HG02623 (cell line): Measurements from ENCODE around the gene C10orf95.

ENCODE experiments used
- ATAC-seq: cut with Tn5 transposase; IDR thresholded peaks from one replicate; pipeline ENCODE4 v1.9.1; 2021; ENCODE audit warnings: moderate library complexity; ENCODE audit not compliant: unreplicated experiment

The C10orf95 gene

GRCh38 chr10:102418622-102419268, 32.6 kb downstream of the C10orf95 start, which contains the start of gene PSD:
Gene PSD (minus strand): TSS chr10:102418785. CDS start chr10:102417038, 1,747 bp downstream.
- ATAC-seq = no peak

DNA sequence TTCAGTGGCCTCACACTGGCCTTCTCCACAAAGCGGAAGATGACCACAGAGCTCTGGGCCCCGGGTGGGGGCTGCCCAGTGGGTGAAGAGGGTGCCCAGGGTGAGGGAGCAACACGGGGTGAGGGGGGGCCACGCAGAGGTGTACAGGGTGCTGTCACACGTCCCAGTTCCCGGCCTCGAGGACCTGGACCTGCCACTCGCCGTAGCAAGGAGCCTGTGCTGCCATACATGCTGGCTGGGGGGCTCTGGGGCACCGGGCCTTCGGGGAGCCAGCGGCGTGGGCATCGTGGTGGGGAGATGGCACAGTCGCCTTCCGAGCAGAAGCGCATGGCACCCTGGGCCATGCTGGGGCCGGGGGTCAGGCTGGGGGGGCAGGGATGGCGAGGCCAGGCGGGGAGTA, 34.6 kb downstream of the C10orf95 start:
- ATAC-seq = no peak

- no peak for ATAC-seq
Observed at GRCh38 chr10:102416283-102416682, 35.1 kb downstream of the C10orf95 start.

- no peak for ATAC-seq
Observed at GRCh38 chr10:102414749-102415148, 36.6 kb downstream of the C10orf95 start.

GRCh38 chr10:102413806-102414561, 37.4 kb downstream of the C10orf95 start:
- ATAC-seq = no peak

- no peak for ATAC-seq
Observed at GRCh38 chr10:102413053-102413705, 38.2 kb downstream of the C10orf95 start.

DNA sequence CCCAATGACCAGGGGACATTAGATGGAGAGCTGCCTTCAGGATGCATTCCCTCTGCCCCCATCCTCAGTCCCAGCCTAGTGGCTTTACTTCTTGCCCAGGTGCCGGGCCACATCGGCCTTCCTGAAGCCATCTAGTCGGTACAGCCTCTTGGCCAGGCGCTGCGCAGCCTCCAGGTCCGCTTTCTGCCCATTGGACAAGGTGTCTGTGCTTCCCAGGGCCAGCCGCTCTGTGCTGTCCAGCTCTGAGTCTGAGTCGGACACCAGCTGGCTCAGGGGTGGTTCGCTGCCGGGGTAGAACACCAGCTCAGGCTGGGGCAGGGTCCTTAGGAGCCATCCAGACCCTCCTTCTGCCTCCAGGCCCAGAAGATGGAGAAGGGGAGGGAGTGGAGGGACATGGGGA, 39.0 kb downstream of the C10orf95 start:
- no peak for ATAC-seq

DNA sequence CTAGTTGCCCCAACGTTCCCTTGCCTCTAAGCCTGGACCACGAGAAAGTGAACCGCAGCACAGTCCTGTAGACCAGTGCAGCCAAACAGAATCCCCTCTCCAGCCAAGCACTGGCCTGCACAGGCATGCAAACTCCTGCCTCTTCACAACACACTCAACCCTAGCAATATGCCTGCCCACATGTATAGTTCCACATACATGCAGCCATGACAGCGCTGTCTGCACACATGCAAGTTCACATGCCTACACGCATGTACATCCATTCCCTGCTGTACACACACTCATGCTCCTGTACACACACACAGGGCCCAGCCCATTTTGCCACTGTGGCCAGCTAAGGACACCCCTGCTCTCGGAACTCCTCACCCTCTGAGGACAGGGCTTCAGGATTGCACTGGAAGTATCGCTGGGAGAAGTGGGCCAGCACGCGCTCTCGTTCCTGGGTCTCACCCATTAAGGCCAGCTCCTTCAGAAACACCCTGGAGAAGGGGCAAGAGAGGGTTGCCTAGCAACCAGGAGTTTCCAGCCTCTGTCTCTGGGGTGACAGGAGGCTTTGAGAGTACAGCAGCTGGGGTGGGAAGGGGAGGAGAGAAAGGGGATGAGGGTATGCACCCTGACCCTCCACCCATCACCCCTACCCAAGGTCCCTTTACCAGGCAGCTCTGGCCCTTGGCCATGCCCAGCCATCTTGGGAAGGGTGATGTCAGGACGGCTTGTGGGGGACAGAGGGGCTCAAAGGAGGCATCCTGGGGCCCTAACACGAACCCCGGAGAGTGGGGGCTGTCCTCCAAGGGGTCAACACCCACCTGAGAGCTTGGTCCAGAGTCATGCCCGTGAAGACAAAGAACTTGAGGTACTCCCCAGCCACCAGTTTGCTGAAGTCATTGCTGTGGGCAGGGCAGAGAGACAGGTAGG, 39.7 kb downstream of the C10orf95 start:
- no peak for ATAC-seq

- ATAC-seq = no peak
Observed at GRCh38 chr10:102410429-102411073, 40.8 kb downstream of the C10orf95 start.

DNA sequence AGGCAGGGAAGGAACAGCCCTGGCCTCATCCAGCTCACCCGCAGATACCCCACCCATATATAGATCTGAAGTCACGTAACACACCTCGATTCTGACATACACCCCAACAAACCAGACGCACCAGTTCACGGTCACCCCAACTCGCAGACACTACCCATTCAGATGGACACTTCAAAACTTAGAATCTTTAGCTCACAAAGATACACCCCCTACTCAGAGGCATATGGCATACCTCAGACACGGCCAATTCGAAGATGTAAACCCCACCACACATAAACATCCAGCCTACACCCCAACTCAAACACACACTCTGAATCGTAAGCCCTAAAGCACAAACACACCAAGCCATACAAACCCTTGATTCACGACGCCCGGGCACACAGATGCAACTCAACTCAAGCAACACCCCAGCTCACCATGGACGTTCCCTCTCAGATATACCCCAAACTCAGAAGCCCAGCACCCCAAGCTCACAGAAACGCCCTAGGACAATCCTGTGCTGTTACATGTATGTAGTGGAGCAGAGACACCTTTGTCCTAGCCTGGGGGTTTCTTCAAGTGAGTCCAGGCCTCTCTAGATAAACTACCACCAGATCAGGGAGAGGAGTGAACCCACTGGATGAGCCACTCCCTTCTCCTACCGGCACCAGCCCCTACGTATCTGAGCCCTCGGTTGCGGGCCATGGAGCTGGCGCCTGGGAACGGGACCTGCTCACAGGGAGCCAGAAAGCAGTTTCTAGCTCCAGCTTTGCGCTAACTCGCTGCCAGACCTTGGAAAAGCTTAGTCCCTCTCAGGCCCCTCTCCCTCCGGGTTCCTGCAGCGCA, 41.5 kb downstream of the C10orf95 start:
- ATAC-seq = no peak

GRCh38 chr10:102408728-102409603, 42.4 kb downstream of the C10orf95 start:
- no peak for ATAC-seq

GRCh38 chr10:102408131-102408727, 43.1 kb downstream of the C10orf95 start:
- no peak for ATAC-seq

DNA sequence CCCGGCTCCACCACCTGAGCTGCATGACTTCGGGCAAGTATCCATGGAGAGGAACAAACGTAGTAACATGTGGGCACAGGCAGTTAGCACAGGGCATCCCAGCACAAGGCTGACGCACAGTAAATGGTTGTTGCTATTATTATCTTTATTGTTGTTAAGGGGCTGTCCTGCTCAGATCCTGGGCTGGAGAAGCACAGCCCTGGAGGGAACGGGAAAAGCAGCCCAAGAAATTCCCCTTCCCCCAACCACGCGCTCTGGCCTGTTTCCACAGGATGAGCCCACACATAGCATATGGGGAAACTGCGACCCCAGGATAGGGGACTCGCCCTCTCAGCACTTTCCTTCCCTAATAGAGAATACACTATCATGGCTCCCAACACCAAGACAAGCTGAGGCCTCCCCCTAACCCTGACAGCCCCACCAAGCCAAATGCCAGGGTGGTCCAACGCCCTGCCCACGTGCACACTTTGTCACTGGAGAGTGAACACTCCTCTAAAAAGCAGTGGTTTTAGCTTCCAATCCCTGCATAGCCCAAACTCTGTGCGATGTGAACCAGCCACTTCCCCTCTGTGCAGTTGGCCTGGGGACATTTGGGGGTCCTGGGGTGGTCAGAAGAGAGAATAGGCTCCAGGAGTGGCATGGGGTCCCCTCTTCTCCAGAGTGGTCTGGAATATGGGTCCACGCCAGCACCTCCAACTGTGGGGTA, 43.8 kb downstream of the C10orf95 start:
- ATAC-seq = no peak

DNA sequence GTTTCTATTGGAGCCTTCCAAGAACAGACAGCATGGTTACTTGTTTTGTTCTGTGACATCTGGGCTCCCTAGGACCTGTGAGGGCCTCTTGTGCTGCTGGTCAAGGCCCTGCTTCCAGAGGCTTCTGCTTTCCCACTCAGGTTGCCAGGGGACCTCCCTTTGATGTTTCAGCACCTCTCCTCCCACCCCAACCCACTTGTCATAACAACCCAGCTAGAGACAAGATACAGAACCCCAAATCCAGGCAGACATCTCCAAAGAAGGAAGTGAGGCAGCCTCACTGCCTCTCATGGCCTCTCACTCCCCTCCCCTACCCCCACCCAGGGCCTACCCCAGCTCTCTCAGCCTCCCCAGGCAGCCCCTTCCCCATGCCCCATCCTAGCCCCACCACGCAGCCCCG, 44.5 kb downstream of the C10orf95 start:
- ATAC-seq = no peak

DNA sequence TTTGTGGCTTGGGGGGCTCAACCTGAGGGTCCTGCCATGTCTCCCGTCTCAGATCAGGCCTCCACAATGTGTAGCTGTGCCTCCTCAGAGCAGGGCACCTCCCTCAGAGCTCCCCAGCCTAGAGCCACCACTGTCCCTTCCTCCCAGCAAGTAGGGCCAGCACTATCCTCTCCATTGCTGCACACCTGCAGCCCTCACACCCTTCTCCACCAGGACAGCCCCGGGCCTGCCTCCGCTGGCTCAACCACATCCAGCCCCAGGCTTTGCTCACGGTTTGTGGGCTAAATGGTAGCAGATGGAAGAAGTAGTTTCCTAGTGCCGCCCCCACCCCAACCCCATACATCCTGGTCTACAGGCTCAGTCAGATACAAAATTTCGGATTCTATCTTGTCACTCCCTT, 45.7 kb downstream of the C10orf95 start:
- no peak for ATAC-seq

GRCh38 chr10:102405108-102405571, 46.2 kb downstream of the C10orf95 start:
- ATAC-seq = no peak

GRCh38 chr10:102404361-102405107, 46.8 kb downstream of the C10orf95 start:
- ATAC-seq = no peak
